ENCODE measurements around the gene MVB12B.

DNA sequence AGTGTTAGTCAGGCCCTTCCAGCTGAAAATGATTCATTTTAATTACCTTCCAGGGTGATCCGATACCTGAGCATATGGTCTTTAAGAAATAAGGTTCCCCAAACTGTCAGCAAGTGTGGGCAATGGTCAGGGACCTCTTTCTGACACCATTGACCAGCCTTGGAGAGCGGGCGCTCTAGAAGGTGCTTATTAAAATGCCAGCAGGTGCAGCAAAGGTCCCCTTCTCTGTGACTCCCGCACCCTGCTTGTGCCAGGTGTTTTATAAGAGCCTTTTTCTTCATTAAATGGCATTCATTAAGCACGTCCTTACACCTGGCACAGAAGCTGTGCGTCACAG is 85.3 kb downstream of the MVB12B start:
- TF ChIP-seq CTCF (IDR thresholded peaks at IDR 0.05 in 2 of 3, conservative IDR thresholded peaks at IDR 0.05 in 1 of 3; ENCODE audit: borderline replicate concordance in 1 of 3, insufficient read depth in 1 of 3, low read depth in 2 of 3, low read length in 2 of 3) (no peak), EZH2 (IDR thresholded peaks at IDR 0.05) (no peak), ZBTB33 (IDR thresholded peaks at IDR 0.05; ENCODE audit: extremely low read depth, insufficient replicate concordance, low read length) (no peak), ZNF274 (IDR thresholded peaks at IDR 0.05; ENCODE audit: low read depth, low read length) (no peak), ELF1 (IDR thresholded peaks at IDR 0.05; ENCODE audit: borderline replicate concordance, low read depth) (no peak), POLR2A (IDR thresholded peaks at IDR 0.05; ENCODE audit: borderline replicate concordance, extremely low read depth, insufficient read depth, insufficient read length) (no peak), YY1 (IDR thresholded peaks at IDR 0.05; ENCODE audit: extremely low read depth, insufficient replicate concordance, low read depth, low read length) (no peak), ZFX (IDR thresholded peaks at IDR 0.05) (no peak), CBX3 (IDR thresholded peaks at IDR 0.05; ENCODE audit: low read depth) (no peak), POLR2AphosphoS5 (IDR thresholded peaks at IDR 0.05; ENCODE audit: low read depth, low read length) (no peak), CEBPB (IDR thresholded peaks at IDR 0.05; ENCODE audit: low read depth) (no peak)
- TF ChIP-seq, protein P1, sequence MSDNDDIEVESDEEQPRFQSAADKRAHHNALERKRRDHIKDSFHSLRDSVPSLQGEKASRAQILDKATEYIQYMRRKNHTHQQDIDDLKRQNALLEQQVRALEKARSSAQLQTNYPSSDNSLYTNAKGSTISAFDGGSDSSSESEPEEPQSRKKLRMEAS (IDR thresholded peaks at IDR 0.05) = no peak

Measured in HCT116 (cell line).